HG02588 (cell line): ENCODE data around the gene LAMP1.
A peak's percentile ranks its signal among the peaks of the same experiment; 100 is the strongest.
"Not testable (repeated sequence)": the region's sequence is repeated elsewhere in the genome, so short reads cannot be mapped to it uniquely, and the experiment has no call there.

ENCODE experiments used
- ATAC-seq: cut with Tn5 transposase; IDR thresholded peaks from one replicate; pipeline ENCODE4 v1.9.1; 2021; ENCODE audit warnings: mild to moderate bottlenecking, moderate library complexity; ENCODE audit not compliant: unreplicated experiment

The LAMP1 gene

DNA sequence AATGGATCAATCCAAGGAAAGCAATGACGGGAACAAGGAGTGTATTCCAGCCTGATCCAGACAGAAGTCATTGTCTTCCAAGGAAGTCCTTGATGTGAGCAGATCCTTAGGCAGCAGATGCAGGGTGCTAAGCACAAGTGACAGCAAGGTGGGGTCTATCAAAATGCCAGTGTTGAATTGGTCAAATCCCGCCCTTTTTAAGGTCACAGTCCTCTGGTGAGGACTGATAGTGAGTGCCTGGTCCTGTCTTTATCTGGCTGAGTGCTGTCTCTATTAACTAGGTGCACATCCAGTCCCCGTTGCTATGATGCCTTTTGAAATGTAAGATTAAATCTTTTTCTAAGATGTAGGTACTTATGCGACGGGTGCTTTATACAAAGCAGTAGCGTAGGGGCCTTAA lies 1.3 kb upstream of the LAMP1 start:
- no peak for ATAC-seq

DNA sequence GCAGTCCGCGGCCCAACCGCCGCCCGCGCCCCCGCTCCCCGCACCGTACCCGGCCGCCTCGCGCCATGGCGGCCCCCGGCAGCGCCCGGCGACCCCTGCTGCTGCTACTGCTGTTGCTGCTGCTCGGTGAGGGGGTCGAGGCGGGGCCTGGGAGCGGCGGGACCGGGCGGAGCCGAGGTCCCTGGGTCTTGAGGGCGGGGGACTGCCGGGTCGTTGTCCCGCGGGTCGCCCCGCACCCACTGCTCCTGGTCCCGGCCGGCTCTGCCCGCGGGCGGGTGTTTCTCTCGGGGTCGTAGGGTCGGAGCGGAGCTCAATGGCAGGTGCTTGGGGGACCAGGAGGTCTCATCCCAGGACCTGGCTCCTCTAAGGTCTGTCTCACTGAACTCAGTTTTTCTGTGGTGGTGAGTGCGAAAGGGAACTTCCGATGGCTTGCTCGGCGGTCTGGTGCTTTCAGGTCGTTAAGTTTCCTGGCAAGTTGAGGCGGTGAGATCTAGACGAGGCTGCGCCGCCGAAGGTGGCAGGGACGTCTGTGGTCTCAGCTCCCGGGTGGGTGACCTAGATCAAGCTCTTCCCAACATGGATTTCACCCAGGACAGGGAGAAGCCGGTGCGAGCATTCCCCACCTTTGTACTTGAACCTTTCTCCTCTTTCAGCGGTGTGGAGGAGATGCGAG lies 467 bp downstream of the LAMP1 start:
- ATAC-seq: peak; percentile 20

GRCh38 chr13:113298043-113298945 lies 1.3 kb downstream of the LAMP1 start:
- no peak for ATAC-seq

DNA sequence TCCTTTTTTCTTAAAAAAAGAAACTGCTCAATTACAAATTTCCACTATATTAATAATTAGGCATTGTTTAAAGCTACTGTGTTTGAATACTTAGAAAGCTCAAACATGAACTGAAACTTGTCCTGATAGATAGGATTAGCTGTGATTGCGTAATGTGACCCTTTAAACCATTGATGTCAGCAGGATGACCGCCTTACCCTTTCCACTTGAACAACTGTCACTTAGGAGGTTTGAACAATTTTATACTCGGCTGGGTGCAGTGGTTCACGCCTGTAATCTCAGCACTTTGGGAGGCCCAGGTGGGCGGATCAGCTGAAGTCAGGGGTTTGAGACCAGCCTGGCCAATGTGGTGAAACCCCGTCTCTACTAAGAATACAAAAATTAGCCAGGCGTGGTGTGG lies 2.9 kb downstream of the LAMP1 start:
- no peak for ATAC-seq

- ATAC-seq: no peak
These were observed 5.9 kb downstream of the LAMP1 start for GRCh38 chr13:113302986-113303385.

DNA sequence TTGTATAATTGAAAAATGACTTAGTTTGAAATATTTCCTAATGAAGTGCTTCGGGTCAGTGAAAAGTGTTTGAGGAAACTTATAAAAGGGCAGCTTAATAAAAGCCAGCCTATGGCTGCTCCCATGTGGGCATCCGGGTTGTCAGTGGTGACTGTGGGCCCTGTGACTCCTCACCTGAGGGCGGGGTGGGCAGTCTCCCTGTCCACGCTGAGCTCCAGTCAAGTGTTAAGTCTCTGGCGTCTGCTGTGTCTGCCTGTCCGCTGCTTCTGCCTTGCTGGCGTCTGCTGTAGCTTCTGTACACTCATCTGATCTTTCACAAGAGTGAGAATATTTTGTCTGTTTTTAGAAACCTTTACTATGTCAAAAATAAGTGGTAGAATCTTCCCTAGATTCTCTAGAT lies 7.1 kb downstream of the LAMP1 start:
- ATAC-seq: no peak

- ATAC-seq: no peak
These were observed 8.2 kb downstream of the LAMP1 start for GRCh38 chr13:113305208-113305607.

- no peak for ATAC-seq
These were observed 10.5 kb downstream of the LAMP1 start for GRCh38 chr13:113307491-113307890.

DNA sequence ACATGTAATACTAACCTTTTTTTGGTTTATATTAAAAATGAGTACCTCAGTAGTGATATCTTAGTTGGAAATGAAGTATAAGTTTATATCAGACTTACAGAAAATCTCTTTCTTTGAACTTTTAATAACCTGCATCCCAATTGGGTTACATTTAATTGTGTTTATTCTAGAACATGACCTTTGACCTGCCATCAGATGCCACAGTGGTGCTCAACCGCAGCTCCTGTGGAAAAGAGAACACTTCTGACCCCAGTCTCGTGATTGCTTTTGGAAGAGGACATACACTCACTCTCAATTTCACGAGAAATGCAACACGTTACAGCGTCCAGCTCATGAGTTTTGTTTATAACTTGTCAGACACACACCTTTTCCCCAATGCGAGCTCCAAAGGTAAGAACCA lies 12.4 kb downstream of the LAMP1 start:
- no peak for ATAC-seq

- not testable (repeated sequence) for ATAC-seq
These were observed 17.1 kb downstream of the LAMP1 start for GRCh38 chr13:113314112-113314511.

DNA sequence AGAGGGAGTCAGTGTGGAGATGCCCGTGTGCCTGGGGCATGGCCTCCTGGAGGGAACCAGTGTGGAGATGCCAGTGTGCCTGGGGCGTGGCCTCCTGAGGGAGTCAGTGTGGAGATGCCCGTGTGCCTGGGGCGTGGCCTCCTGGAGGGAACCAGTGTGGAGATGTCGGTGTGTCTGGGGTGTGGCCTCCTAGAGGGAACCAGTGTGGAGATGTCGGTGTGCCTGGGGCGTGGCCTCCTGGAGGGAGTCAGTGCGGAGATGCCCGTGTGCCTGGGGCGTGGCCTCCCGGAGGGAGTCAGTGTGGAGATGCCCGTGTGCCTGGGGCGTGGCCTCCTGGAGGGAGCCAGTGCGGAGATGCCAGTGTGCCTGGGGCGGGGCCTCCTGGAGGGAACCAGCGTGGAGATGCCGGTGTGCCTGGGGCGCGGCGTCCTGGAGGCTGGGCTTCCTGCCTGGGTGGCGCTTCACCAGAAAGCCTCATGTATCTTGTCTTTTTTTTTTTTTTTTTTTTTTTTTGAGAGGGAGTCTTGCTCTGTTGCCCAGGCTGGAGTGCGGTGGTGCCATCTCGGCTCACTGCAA lies 17.9 kb downstream of the LAMP1 start:
- not testable (repeated sequence) for ATAC-seq

DNA sequence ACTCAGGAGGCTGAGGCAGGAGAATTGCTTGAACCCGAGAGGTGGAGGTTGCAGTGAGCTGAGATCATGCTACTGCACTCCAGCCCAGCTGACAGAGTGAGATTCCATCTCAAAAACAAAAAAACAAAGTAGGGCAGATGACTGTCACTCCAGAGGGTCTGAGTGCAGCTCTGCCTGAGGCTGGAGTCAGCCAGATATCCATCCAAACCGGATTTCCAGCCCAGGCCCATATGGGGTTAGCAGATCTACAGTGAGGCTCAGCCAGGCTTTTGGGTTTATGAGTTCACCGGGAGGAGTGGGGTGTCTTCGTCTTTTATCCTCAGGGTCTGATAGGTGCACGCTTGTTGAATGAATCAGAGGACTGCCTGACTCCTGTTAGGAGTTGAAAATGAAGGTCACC lies 19.0 kb downstream of the LAMP1 start:
- ATAC-seq: no peak

DNA sequence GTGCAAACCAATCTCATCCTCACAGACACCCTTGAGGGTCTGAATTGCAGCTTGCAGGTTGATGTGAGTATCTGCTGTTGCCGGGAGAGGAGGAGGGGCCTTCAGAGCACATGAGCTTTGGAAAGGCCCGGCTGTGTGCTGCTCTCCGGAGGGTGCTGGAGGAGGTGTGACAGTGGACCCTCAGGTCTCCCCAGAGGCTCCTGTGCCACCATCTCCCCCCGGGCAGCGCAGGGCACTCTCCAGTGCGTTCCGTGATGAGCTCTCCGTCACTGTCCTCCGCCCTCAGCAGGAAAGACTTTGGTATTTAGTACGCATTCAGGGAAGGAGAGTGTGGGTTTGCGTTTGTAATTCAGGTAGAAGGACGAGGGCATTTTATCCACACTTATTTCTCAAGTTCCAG lies 20.0 kb downstream of the LAMP1 start:
- ATAC-seq: no peak

DNA sequence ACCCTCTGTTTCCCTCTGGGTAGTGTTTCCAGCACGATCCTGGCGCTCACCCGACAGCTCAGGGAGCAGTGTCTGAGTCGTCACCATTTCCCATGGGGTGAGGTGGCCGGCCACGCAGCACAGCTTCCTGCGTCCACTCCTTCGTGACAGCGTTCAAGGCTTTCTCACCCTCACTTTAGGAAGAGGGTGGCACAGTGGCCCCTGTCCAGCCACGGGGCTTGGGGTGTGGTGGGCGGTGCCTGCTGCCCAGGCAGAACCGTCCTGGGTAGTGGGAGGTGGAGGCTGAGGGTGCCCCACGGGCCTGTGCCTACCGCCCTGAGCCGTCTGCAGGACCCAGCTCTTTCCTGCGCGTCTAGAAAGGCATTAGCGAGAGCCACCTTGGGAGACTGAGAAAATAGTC lies 21.9 kb downstream of the LAMP1 start:
- no peak for ATAC-seq

- ATAC-seq: no peak
These were observed 22.3 kb downstream of the LAMP1 start for GRCh38 chr13:113319371-113319770.

DNA sequence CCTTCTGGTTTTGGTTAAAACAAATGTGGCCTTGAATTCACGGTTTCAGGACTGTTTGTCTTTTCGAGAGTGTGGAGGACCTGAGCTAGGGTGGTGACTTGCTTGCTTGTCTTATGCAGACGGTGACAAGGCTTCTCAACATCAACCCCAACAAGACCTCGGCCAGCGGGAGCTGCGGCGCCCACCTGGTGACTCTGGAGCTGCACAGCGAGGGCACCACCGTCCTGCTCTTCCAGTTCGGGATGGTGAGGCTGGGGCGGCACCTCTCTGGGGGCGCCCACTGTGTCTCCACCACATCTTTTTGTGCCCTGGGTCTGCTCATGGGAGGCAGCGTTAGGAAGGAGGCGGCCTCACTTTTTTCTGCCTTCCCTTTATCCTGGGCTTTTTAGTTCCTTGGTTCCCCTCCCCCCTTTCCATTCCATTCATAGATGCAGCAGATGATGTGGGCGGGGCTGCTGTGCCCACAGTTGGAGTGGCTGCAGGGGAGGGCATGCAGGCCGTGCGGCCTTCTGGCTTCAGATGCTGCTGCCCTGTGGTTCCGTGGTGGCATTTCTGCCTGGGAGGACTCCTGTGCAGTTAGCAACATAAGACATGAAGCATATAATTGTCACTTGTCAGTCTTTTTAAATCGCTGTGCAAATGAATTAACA lies 23.3 kb downstream of the LAMP1 start:
- no peak for ATAC-seq

DNA sequence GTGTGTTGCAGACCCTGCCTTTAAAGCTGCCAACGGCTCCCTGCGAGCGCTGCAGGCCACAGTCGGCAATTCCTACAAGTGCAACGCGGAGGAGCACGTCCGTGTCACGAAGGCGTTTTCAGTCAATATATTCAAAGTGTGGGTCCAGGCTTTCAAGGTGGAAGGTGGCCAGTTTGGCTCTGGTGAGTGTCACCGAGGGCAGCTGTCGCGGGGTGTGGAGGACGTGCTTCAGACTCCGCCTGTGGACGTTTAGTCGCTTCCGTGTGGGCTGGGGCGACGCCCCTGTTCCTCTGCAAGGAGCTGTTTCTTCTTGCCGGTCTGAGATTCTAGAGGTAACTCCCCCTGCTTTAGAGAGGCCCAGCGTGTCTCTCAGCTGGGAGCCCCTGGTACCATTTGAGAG lies 24.5 kb downstream of the LAMP1 start:
- ATAC-seq: no peak

DNA sequence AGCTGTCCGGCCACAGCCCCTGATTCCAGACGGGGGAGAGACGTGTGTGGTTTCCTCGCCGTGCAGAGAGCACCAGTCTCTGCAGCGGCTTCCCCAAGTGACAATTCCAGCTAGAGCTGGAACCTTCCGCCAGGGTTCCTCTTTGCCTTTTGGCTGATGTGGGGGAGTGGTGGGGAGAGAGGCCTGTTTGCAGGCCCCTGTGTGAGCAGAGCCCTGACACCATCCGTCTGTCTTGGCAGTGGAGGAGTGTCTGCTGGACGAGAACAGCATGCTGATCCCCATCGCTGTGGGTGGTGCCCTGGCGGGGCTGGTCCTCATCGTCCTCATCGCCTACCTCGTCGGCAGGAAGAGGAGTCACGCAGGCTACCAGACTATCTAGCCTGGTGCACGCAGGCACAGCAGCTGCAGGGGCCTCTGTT lies 25.0 kb downstream of the LAMP1 start:
- no peak for ATAC-seq

DNA sequence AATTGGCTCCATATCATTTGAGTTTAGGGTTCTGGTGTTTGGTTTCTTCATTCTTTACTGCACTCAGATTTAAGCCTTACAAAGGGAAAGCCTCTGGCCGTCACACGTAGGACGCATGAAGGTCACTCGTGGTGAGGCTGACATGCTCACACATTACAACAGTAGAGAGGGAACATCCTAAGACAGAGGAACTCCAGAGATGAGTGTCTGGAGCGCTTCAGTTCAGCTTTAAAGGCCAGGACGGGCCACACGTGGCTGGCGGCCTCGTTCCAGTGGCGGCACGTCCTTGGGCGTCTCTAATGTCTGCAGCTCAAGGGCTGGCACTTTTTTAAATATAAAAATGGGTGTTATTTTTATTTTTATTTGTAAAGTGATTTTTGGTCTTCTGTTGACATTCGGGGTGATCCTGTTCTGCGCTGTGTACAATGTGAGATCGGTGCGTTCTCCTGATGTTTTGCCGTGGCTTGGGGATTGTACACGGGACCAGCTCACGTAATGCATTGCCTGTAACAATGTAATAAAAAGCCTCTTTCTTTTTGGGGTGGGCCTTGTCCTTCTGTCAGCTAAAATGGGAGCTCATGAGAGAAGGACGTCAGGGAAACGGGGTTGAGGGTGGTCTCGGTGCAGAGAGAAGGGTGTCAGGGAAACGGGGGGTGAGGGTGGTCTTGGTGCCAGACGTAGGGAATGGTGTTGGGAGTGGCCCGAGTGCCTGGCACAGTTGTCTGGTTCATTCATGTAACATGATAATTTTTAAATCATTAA lies 26.0 kb downstream of the LAMP1 start:
- no peak for ATAC-seq

- ATAC-seq: no peak
These were observed 26.8 kb downstream of the LAMP1 start for GRCh38 chr13:113323869-113324268.

DNA sequence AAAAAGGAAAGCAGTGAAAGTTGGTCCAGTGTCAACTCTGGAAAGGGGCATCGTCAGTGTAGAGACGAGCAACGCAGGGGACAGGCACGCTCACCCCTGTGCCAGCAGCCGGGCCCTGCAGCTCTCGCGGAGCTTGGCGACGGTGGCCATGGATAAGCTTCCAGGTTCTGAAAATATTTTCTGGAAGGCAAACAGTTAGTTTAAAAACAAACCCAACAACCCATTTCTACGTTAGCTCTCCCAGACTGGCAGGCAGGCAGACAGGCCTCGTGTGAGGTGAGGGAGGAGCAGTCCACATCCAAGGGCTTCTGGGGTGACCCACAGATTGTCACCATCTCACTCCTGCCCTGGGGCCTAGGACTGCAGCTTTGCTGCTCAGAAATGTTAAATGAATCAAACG lies 27.4 kb downstream of the LAMP1 start:
- no peak for ATAC-seq
